HepG2 (cell line): ENCODE data around the gene STIMATE. TPM values are rescaled to one million over a fixed set of nuclear protein-coding genes. Genes with fewer than 3 reads are reported as not detected.
A peak's percentile ranks its signal among the peaks of the same experiment; 100 is the strongest.

Source experiments
- ARNT ChIP-seq: fragments of 450-650 bp; IDR thresholded peaks from 2 replicates; pipeline ENCODE4 v1.6.1; 2017
- CERS6 ChIP-seq: sonication (generic); formaldehyde crosslinking; IDR thresholded peaks from 2 replicates; pipeline ENCODE4 v1.5.0; 2020; ENCODE audit warnings: missing genetic modification reagents
- CREM ChIP-seq, 2 experiments: sonication (generic) in 1 of 2; formaldehyde crosslinking in 1 of 2; IDR thresholded peaks; 2 replicates each; pipeline versions ENCODE4 v1.4.0 to v1.6.1; 2016 to 2020; ENCODE audit warnings: antibody characterized with exemption in 1 of 2, mild to moderate bottlenecking in 1 of 2, missing genetic modification reagents in 1 of 2
- DNMT3B ChIP-seq: conservative IDR thresholded peaks from 2 replicates; pipeline ENCODE4 v1.6.1; 2016; ENCODE audit warnings: missing biosample characterization, control low read depth
- FUBP1 ChIP-seq: sonication (generic); formaldehyde crosslinking; IDR thresholded peaks from 2 replicates; pipeline ENCODE4 v1.5.1; 2020; ENCODE audit warnings: missing genetic modification reagents, mild to moderate bottlenecking, borderline replicate concordance
- GPBP1L1 ChIP-seq: sonication (generic); formaldehyde crosslinking; IDR thresholded peaks from 2 replicates; pipeline ENCODE4 v1.5.0; 2020; ENCODE audit warnings: mild to moderate bottlenecking, missing genetic modification reagents
- KMT2B ChIP-seq: IDR thresholded peaks from 2 replicates; pipeline ENCODE4 v1.6.1; 2016; ENCODE audit warnings: missing genetic modification reagents, missing compliant biosample characterization
- MAFK ChIP-seq, 2 experiments: IDR thresholded peaks in 1 of 2; conservative IDR thresholded peaks in 1 of 2; 2 replicates each; pipeline ENCODE4 v1.6.1; 2011; ENCODE audit warnings: improper control_type of control experiment in 2 of 2, low read length in 2 of 2
- MIER3 ChIP-seq: IDR thresholded peaks from 2 replicates; pipeline ENCODE4 v1.6.1; 2016; ENCODE audit warnings: missing compliant biosample characterization, borderline replicate concordance
- MLX ChIP-seq: IDR thresholded peaks from 2 replicates; pipeline ENCODE4 v1.6.1; 2016
- MTA3 ChIP-seq: sonication (generic); formaldehyde crosslinking; IDR thresholded peaks from 2 replicates; pipeline ENCODE4 v1.4.0; 2020; ENCODE audit warnings: missing genetic modification reagents
- MYPOP ChIP-seq: sonication (generic); formaldehyde crosslinking; IDR thresholded peaks from 2 replicates; pipeline ENCODE4 v1.8.1; 2023; ENCODE audit warnings: mild to moderate bottlenecking, moderate library complexity, missing genetic modification reagents
- NCOA1 ChIP-seq: sonication (generic); formaldehyde crosslinking; IDR thresholded peaks from 2 replicates; pipeline ENCODE4 v1.9.0; 2021; ENCODE audit warnings: missing genetic modification reagents
- NR2C2 ChIP-seq: sonication (generic); formaldehyde crosslinking; IDR thresholded peaks from 2 replicates; pipeline ENCODE4 v1.4.0; 2020; ENCODE audit warnings: missing genetic modification reagents, mild to moderate bottlenecking, moderate library complexity, borderline replicate concordance
- PHF20 ChIP-seq: sonication (generic); formaldehyde crosslinking; IDR thresholded peaks from 2 replicates; pipeline ENCODE4 v1.5.0; 2020; ENCODE audit warnings: mild to moderate bottlenecking, missing genetic modification reagents
- SMAD1 ChIP-seq: sonication (generic); formaldehyde crosslinking; IDR thresholded peaks from 2 replicates; pipeline ENCODE4 v1.4.0; 2020; ENCODE audit warnings: missing genetic modification reagents, low read depth, mild to moderate bottlenecking, borderline replicate concordance
- SRSF9 ChIP-seq: fragments of 200-400 bp; formaldehyde crosslinking; IDR thresholded peaks from 2 replicates; pipeline ENCODE4 v1.6.1; 2018; ENCODE audit warnings: borderline replicate concordance, mild to moderate bottlenecking, low read depth, low read length; ENCODE audit not compliant: insufficient read depth, poor library complexity, severe bottlenecking
- ZBTB38 ChIP-seq: sonication (generic); formaldehyde crosslinking; IDR thresholded peaks from 2 replicates; pipeline ENCODE4 v1.5.1; 2020; ENCODE audit warnings: mild to moderate bottlenecking, missing genetic modification reagents
- ZFP1 ChIP-seq: IDR thresholded peaks from 2 replicates; pipeline ENCODE4 v1.6.1; 2016
- ZKSCAN5 ChIP-seq: sonication (generic); formaldehyde crosslinking; IDR thresholded peaks from 2 replicates; pipeline ENCODE4 v1.5.1; 2020; ENCODE audit warnings: mild to moderate bottlenecking, missing genetic modification reagents
- ZMAT3 ChIP-seq: sonication (generic); formaldehyde crosslinking; conservative IDR thresholded peaks from 2 replicates; pipeline ENCODE4 v1.7.0; 2021; ENCODE audit warnings: missing genetic modification reagents
- ZNF569 ChIP-seq: sonication (generic); formaldehyde crosslinking; IDR thresholded peaks from 2 replicates; pipeline ENCODE4 v1.5.0; 2020; ENCODE audit warnings: mild to moderate bottlenecking, missing genetic modification reagents, moderate library complexity, borderline replicate concordance
- ZNF598 ChIP-seq: sonication (generic); formaldehyde crosslinking; IDR thresholded peaks from 2 replicates; pipeline ENCODE4 v1.5.1; 2020; ENCODE audit warnings: mild to moderate bottlenecking, missing genetic modification reagents, borderline replicate concordance
- ZNF776 ChIP-seq: sonication (generic); formaldehyde crosslinking; IDR thresholded peaks from 2 replicates; pipeline ENCODE4 v1.4.0; 2020; ENCODE audit warnings: mild to moderate bottlenecking, missing genetic modification reagents
- polyA plus RNA-seq, 8 experiments: library from polyadenylated mRNA; depleted of rRNA in 3 of 8; stranded (reverse) in 7 of 8; unstranded in 1 of 8; fragments of >200 nt; fragmentation: Illumina TruSeq in 4 of 8; extraction: Trizol in 4 of 8; gene quantifications; 2 replicates each; pipeline versions ENCODE4 v1.2.1 to v1.2.3, GENCODE V29; 2011 to 2016; ENCODE audit warnings: low read depth in 4 of 8, missing spikeins in 1 of 8, mixed read lengths in 1 of 8; ENCODE audit not compliant: insufficient read depth in 1 of 8
- total RNA-seq, 5 experiments: library from RNA; depleted of rRNA; stranded (reverse); fragments of >200 nt; fragmentation: Illumina TruSeq; extraction: Trizol; gene quantifications; 2 replicates each; pipeline ENCODE4 v1.2.3, GENCODE V29; 2016; ENCODE audit warnings: low read depth in 1 of 5

The STIMATE gene
- total and polyA plus RNA-seq, 2 of the 13 experiments (the other 11 are each of a cell fraction or from before 2014, with no cell fraction given): 5.7 to 11.7 TPM

GRCh38 chr3:52795298-52795900 is 101.9 kb downstream of the STIMATE start (continued):
- peak; percentile 76 for TF ChIP-seq MLX (CRISPR knock-in tag)
- no peak for TF ChIP-seq CERS6 (CRISPR knock-in tag)
- TF ChIP-seq PHF20: 0 out of 2 replicates have a peak, but pooled peaks have one; percentile 55
- TF ChIP-seq SRSF9: no peak
- TF ChIP-seq GPBP1L1: no peak
- TF ChIP-seq MTA3 (CRISPR knock-in tag): no peak
- TF ChIP-seq ZMAT3 (CRISPR knock-in tag): peak; percentile 73; the same call in 1 of the 2 replicates
- no peak for TF ChIP-seq ZFP1 (CRISPR knock-in tag)
- 0 out of 2 replicates have a peak, but pooled peaks have one; percentile 2 for TF ChIP-seq MYPOP (CRISPR knock-in tag)
- peak; percentile 36; the same call in 1 of the 2 replicates for TF ChIP-seq NR2C2 (CRISPR knock-in tag)
- no peak for TF ChIP-seq FUBP1 (CRISPR knock-in tag)
- TF ChIP-seq ZNF776 (CRISPR knock-in tag): no peak
- TF ChIP-seq ZNF598 (CRISPR knock-in tag): no peak
- no peak for TF ChIP-seq NCOA1 (CRISPR knock-in tag)
- TF ChIP-seq KMT2B (CRISPR knock-in tag): peak; percentile 32; the same call in 1 of the 2 replicates
- no peak for TF ChIP-seq MAFK (conservative IDR thresholded peaks at IDR 0.05 in 1 of 2, IDR thresholded peaks at IDR 0.05 in 1 of 2; ENCODE audit: low read length in 2 of 2)
- no peak for TF ChIP-seq ARNT
- 0 out of 2 replicates have a peak, but pooled peaks have one; percentile 9 for TF ChIP-seq ZNF569 (CRISPR knock-in tag)
- no peak for TF ChIP-seq SMAD1 (CRISPR knock-in tag)
- TF ChIP-seq CREM (IDR thresholded peaks at IDR 0.05): peak; percentile 72; the same call in 1 of the 2 replicates
- no peak for TF ChIP-seq CREM (CRISPR knock-in tag; IDR thresholded peaks at IDR 0.05)
- TF ChIP-seq MIER3: peak; percentile 77; the same call in 1 of the 2 replicates
- peak; percentile 47; the same call in 1 of the 2 replicates for TF ChIP-seq ZBTB38 (CRISPR knock-in tag)
- no peak for TF ChIP-seq DNMT3B (CRISPR knock-in tag)
- no peak for TF ChIP-seq ZKSCAN5 (CRISPR knock-in tag)
